Heart right ventricle (tissue), 16 donors: ENCODE measurements around the gene UBE2I. TPM values are rescaled to one million over a fixed set of nuclear protein-coding genes. Genes with fewer than 3 reads are reported as not detected.
"Not testable (repeated sequence)": the region's sequence is repeated elsewhere in the genome, so short reads cannot be mapped to it uniquely, and the experiment has no call there.

Source experiments
- ATAC-seq, 8 donors: fragments of 200-7000 bp; cut with Tn5 transposase; one replicate each; pipeline ENCODE4 v1.9.1; 2020; ENCODE audit warnings: mild to moderate bottlenecking in 8 of 8, moderate library complexity in 8 of 8, moderate number of reproducible peaks in 1 of 8
- DNase-seq, 2 donors: peaks; one replicate each; pipeline ENCODE4 v3.0.0-alpha.2; 2020
- H3K27ac ChIP-seq, 10 donors: fragments of 200-600 bp; sonication (generic) in 2 of 10; one replicate each; pipeline versions ENCODE4 v1.5.0 to v1.8.0; 2020 to 2022; ENCODE audit warnings: mild to moderate bottlenecking in 3 of 10
- H3K27me3 ChIP-seq, 7 donors: fragments of 200-600 bp; one replicate each; pipeline ENCODE4 v1.8.0; 2021 to 2022; ENCODE audit warnings: mild to moderate bottlenecking in 2 of 7
- H3K36me3 ChIP-seq, 9 donors: fragments of 200-600 bp; sonication (generic) in 1 of 9; one replicate each; pipeline versions ENCODE4 v1.5.0 to v1.8.0; 2020 to 2022; ENCODE audit warnings: mild to moderate bottlenecking in 2 of 9
- H3K4me1 ChIP-seq, 9 donors: fragments of 200-600 bp; sonication (generic) in 1 of 9; one replicate each; pipeline versions ENCODE4 v1.5.0 to v1.8.0; 2020 to 2022; ENCODE audit warnings: mild to moderate bottlenecking in 4 of 9
- H3K4me3 ChIP-seq, 10 donors: fragments of 200-600 bp; sonication (generic) in 2 of 10; one replicate each; pipeline versions ENCODE4 v1.5.0 to v1.8.0; 2020 to 2022; ENCODE audit warnings: mild to moderate bottlenecking in 7 of 10, moderate library complexity in 2 of 10
- H3K9me3 ChIP-seq, 11 donors: fragments of 200-600 bp in 10 of 11; sonication (generic) in 2 of 11; one replicate each; pipeline versions ENCODE4 v1.5.0 to v1.8.0; 2013 to 2022; ENCODE audit warnings: mild to moderate bottlenecking in 2 of 11, control low read depth in 1 of 11, moderate library complexity in 1 of 11
- CTCF ChIP-seq, 9 donors: fragments of 200-600 bp; sonication (generic) in 2 of 9; IDR thresholded peaks; one replicate each; pipeline versions ENCODE4 v1.5.0 to v1.8.0; 2021 to 2022; ENCODE audit warnings: antibody characterized with exemption in 9 of 9, mild to moderate bottlenecking in 5 of 9, moderate library complexity in 1 of 9
- WGBS, 2 donors: extraction: QIAGEN DNeasy Blood & Tissue Kit; methylation state at CpG; one replicate each; pipeline ENCODE4 v1.1.7; 2013; ENCODE audit warnings: inconsistent platforms in 1 of 2; 5-methylcytosine and 5-hydroxymethylcytosine counted together
- intact Hi-C, 10 donors: fragments of 100-400 bp; cut with DNase I; formaldehyde crosslinking; loops; one replicate each; pipeline versions ENCODE4 v1.11.1 to v1.14.2; 2022
- polyA plus RNA-seq, 2 donors: library from polyadenylated mRNA; stranded (reverse); fragments of 200-250 nt; gene quantifications; one replicate each; pipeline ENCODE4 v1.2.3, GENCODE V29; 2013
- total RNA-seq, 10 donors: library from RNA; stranded (reverse); fragmentation: NEBNext Ultra II Directional in 3 of 10; extraction: Animal tissue kit (Norgen Biotek cat#: 25700) in 3 of 10; gene quantifications; one replicate each; pipeline versions ENCODE4 v1.2.1 to v1.2.4, GENCODE V29; 2021 to 2023
- donor health status: Arrhythmogenic right ventricular cardiomyopathy.
- donor health status: ischemic (EF 13 %, LVEDD 7.1; RV severe dilation, severe dysfunction).
- donor health status: healthy with polysubstance abuse.
- donor health status: DM: no; HTN: yes; CAD: no.
- donor health status: DM: no; HTN: no; CAD: no.
- donor health status: ischemic (EF 25% LVEDD 6.9; RV normal size, moderate dysfunction).
- donor health status: ischemic (EF 25% LVEDD 5.7; RV mildly dilated, moderate dysfunction).
- donor health status: healthy.
- donor health status: DM: yes; HTN: yes; CAD: no.
- donor health status: Ischemic cardiomyopathy.
- donor health status: ischemic (EF 35%, LVEDD 5.7; RV mildly dilated, moderate dysfunction).
- donor health status: nonischemic (EF 11% LVEDD 7.7; RV severe dilation, severe dysfunction).
- donor health status: DM: yes; HTN: yes; CAD: no.
- donor health status: PGD.
- donor health status: ischemic (EF 29% LVEDD 5.4; RV normal size, mild dysfunction).
- donor health status: nonischemic (EF 23%, LVEDD 6.1; RV moderate dilation, normal function).

The UBE2I gene
- total and polyA plus RNA-seq, 12 donors, result 63.1 to 99.8 (median 83.6) TPM

GRCh38 chr16:1290063-1290501, 19.4 kb upstream of the UBE2I start:
- Histone ChIP-seq H3K36me3 (no peaks in the 10 kb centered on the region), H3K4me3 (no peak overlapping the region), H3K27me3 (peaks cover 5 to 93% (median 81%) of the 10 kb centered on the region in 7 donors), H3K4me1 (peaks cover 0 to 15% (median 0%) of the 10 kb centered on the region in 9 donors), H3K9me3 (no peaks in the 10 kb centered on the region), H3K27ac (no peak overlapping the region)
- peak in 1 of 8 donors; percentile 9 for ATAC-seq
- intact Hi-C loops, result no loop called here
- no peak for DNase-seq
- no peak for TF ChIP-seq CTCF (IDR thresholded peaks at IDR 0.05)
- WGBS, 2 donors, result 8 to 11% methylated on average over 22 of the region's 22 CpGs

GRCh38 chr16:1290860-1291575, 18.4 kb upstream of the UBE2I start:
- no peaks in the 10 kb centered on the region for H3K9me3 ChIP-seq
- DNase-seq, result no peak
- H3K4me3 ChIP-seq, result no peak overlapping the region
- WGBS, 2 donors, result 61 to 63% methylated on average over 29 of the region's 29 CpGs
- peaks cover 0 to 15% (median 0%) of the 10 kb centered on the region in 9 donors for H3K4me1 ChIP-seq
- peaks cover 5 to 86% (median 73%) of the 10 kb centered on the region in 7 donors for H3K27me3 ChIP-seq
- H3K36me3 ChIP-seq, result no peaks in the 10 kb centered on the region
- intact Hi-C loops, result no loop called here
- H3K27ac ChIP-seq, result no peak overlapping the region
- ATAC-seq, result no peak
- no peak for TF ChIP-seq CTCF (IDR thresholded peaks at IDR 0.05)

GRCh38 chr16:1291576-1291974, 17.9 kb upstream of the UBE2I start:
- ATAC-seq (no peak), DNase-seq (no peak)
- 44 to 49% methylated on average over 17 of the region's 17 CpGs for WGBS, 2 donors
- no peak overlapping the region for H3K4me3 ChIP-seq
- H3K27me3 ChIP-seq, result peaks cover 5 to 84% (median 70%) of the 10 kb centered on the region in 7 donors
- H3K27ac ChIP-seq, result no peak overlapping the region
- no peaks in the 10 kb centered on the region for H3K36me3 ChIP-seq
- H3K4me1 ChIP-seq, result peaks cover 0 to 15% (median 0%) of the 10 kb centered on the region in 9 donors
- intact Hi-C loops, result no loop called here
- no peak for TF ChIP-seq CTCF (IDR thresholded peaks at IDR 0.05)
- no peaks in the 10 kb centered on the region for H3K9me3 ChIP-seq

- H3K36me3 ChIP-seq, DNase-seq, intact Hi-C loops, H3K4me3 ChIP-seq, H3K9me3 ChIP-seq, ATAC-seq, H3K27ac ChIP-seq: not testable (repeated sequence)
- Histone ChIP-seq H3K4me1 (peaks cover 0 to 20% (median 0%) of the 10 kb centered on the region in 9 donors), H3K27me3 (peaks cover 5 to 80% (median 63%) of the 10 kb centered on the region in 7 donors)
- WGBS, 2 donors, result 74 to 80% methylated on average over 6 of the region's 6 CpGs
Observed at GRCh38 chr16:1292208-1292607, 17.2 kb upstream of the UBE2I start.

- H3K27ac ChIP-seq, H3K9me3 ChIP-seq, H3K36me3 ChIP-seq, DNase-seq, intact Hi-C loops, H3K4me3 ChIP-seq, ATAC-seq: not testable (repeated sequence)
- H3K27me3 ChIP-seq, result peaks cover 5 to 74% (median 57%) of the 10 kb centered on the region in 7 donors
- WGBS, 2 donors, result 77 to 80% methylated on average over 8 of the region's 8 CpGs
- H3K4me1 ChIP-seq, result peaks cover 0 to 20% (median 0%) of the 10 kb centered on the region in 9 donors
Observed at GRCh38 chr16:1292808-1293207, 16.6 kb upstream of the UBE2I start.
